ENCODE measurements around the gene DNAJA4. TPM values are rescaled to one million over a fixed set of nuclear protein-coding genes. Genes with fewer than 3 reads are reported as not detected.

The DNAJA4 gene
- total and polyA plus RNA-seq, 5 donors from 2014 or later, result 9.5 to 33.2 (median 9.9) TPM

DNA sequence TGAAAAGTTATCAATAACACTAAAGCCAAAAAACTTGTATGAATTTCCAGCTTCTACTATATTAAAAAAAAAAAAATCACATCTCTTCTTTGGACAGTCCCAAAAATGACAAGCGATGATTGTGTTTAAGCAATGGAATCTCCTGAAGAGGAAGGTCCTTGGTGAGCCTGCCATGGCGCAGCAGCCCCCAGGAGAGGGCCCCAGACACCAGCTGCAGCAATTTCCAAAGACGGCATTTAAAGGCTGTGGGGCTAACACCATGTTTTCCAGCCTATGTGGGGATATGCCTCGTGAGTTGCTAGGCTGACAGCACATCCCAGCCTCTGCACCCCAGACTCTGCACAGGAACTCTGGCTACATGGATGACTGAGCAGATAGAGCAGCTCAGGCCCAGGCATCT, 20.4 kb downstream of the DNAJA4 start:
- Mint-ChIP-seq H3K27ac (no peak overlapping the region), H3K4me1 (peaks cover 0 to 7% (median 0%) of the 10 kb centered on the region in 4 donors), H3K9me3 (no peaks in the 10 kb centered on the region), H3K4me3 (no peak overlapping the region), H3K36me3 (peaks cover 43% of the 10 kb centered on the region), H3K27me3 (no peaks in the 10 kb centered on the region)
- no peaks in the 10 kb centered on the region for H3K27me3 ChIP-seq (ENCODE audit: control insufficient read depth, insufficient read depth, low read length)
- DNase-seq (no peak), ATAC-seq (ENCODE audit: low read depth in 2 of 2) (no peak)
- H3K27ac ChIP-seq (ENCODE audit: insufficient read depth, low read length, poor library complexity, severe bottlenecking), result no peak overlapping the region
- H3K4me3 ChIP-seq (ENCODE audit: low read depth, low read length), result no peak overlapping the region
- no peaks in the 10 kb centered on the region for H3K4me1 ChIP-seq (ENCODE audit: control insufficient read depth, insufficient read depth, low read length, poor library complexity, severe bottlenecking)
- H3K9me3 ChIP-seq (ENCODE audit: control insufficient read depth in 2 of 2, low read length in 2 of 2), result no peaks in the 10 kb centered on the region
- peaks cover 90% of the 10 kb centered on the region for H3K36me3 ChIP-seq (ENCODE audit: control insufficient read depth, insufficient read depth, low read length)

DNA sequence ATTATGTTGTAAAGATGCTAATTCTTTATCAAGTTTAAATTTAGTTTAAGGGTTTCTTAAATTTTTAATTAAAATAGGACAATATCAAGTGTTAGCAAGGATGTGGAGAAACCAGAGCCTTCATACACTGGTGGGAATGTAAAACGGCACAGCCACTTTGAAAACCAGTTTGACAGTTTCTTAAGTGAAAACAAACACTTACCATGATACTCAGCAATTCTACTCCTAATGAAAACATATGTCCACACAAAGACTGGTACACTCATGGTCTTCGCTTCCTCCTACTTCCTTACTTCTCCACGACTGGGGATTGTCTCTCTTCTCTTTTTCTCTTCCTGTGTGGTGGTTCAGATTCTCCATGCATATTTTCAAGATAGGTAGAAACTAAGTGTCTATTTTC, 25.9 kb downstream of the DNAJA4 start:
- Histone ChIP-seq H3K36me3 (ENCODE audit: control insufficient read depth, insufficient read depth, low read length) (peaks cover 62% of the 10 kb centered on the region), H3K9me3 (ENCODE audit: control insufficient read depth in 2 of 2, low read length in 2 of 2) (no peaks in the 10 kb centered on the region)
- no peak overlapping the region for H3K27ac Mint-ChIP-seq

GRCh38 chr15:78291052-78291451, 26.7 kb downstream of the DNAJA4 start:
- Histone ChIP-seq H3K4me3 (ENCODE audit: low read depth, low read length) (no peak overlapping the region), H3K27me3 (ENCODE audit: control insufficient read depth, insufficient read depth, low read length) (no peaks in the 10 kb centered on the region), H3K27ac (ENCODE audit: insufficient read depth, low read length, poor library complexity, severe bottlenecking) (no peak overlapping the region), H3K36me3 (ENCODE audit: control insufficient read depth, insufficient read depth, low read length) (peaks cover 59% of the 10 kb centered on the region), H3K4me1 (ENCODE audit: control insufficient read depth, insufficient read depth, low read length, poor library complexity, severe bottlenecking) (no peaks in the 10 kb centered on the region), H3K9me3 (ENCODE audit: control insufficient read depth in 2 of 2, low read length in 2 of 2) (no peaks in the 10 kb centered on the region)
- Mint-ChIP-seq H3K9me3 (no peaks in the 10 kb centered on the region), H3K4me1 (peaks cover 5 to 22% (median 8%) of the 10 kb centered on the region in 4 donors), H3K4me3 (no peak overlapping the region), H3K27ac (no peak overlapping the region), H3K27me3 (no peaks in the 10 kb centered on the region), H3K36me3 (peaks cover 48% of the 10 kb centered on the region)
- no peak for DNase-seq
- ATAC-seq (ENCODE audit: low read depth in 2 of 2), result no peak

More for the DNA sequence above, 25.9 kb downstream of the DNAJA4 start:
- Histone ChIP-seq H3K4me1 (ENCODE audit: control insufficient read depth, insufficient read depth, low read length, poor library complexity, severe bottlenecking) (no peaks in the 10 kb centered on the region), H3K4me3 (ENCODE audit: low read depth, low read length) (no peak overlapping the region), H3K27me3 (ENCODE audit: control insufficient read depth, insufficient read depth, low read length) (no peaks in the 10 kb centered on the region), H3K27ac (ENCODE audit: insufficient read depth, low read length, poor library complexity, severe bottlenecking) (no peak overlapping the region)
- peaks cover 4 to 20% (median 6%) of the 10 kb centered on the region in 4 donors for H3K4me1 Mint-ChIP-seq
- no peaks in the 10 kb centered on the region for H3K9me3 Mint-ChIP-seq
- no peak for DNase-seq
- H3K27me3 Mint-ChIP-seq, result no peaks in the 10 kb centered on the region
- H3K36me3 Mint-ChIP-seq, result peaks cover 51% of the 10 kb centered on the region
- ATAC-seq (ENCODE audit: low read depth in 2 of 2), result no peak
- H3K4me3 Mint-ChIP-seq, result no peak overlapping the region

DNA sequence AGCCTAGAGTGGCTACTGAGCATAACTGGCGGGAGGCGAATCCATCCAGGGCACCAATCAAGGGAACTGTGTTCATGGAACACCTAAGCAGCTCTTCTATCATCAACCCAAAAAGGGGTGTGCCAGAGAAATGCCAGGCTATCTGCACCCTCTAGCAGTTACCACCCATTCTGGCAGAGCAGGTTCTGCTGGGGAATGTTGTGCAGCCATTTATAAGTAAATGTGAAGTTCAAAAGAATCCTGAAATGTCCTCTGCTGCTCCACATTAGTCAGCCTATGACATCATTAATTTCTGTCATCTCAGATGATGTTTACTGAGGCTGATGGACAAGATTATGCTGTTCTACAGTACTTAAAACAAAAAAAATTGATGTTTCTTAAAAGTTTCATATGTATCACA, 27.3 kb downstream of the DNAJA4 start:
- Histone ChIP-seq H3K27me3 (ENCODE audit: control insufficient read depth, insufficient read depth, low read length) (no peaks in the 10 kb centered on the region), H3K27ac (ENCODE audit: insufficient read depth, low read length, poor library complexity, severe bottlenecking) (no peak overlapping the region), H3K4me3 (ENCODE audit: low read depth, low read length) (no peak overlapping the region), H3K36me3 (ENCODE audit: control insufficient read depth, insufficient read depth, low read length) (peaks cover 53% of the 10 kb centered on the region), H3K4me1 (ENCODE audit: control insufficient read depth, insufficient read depth, low read length, poor library complexity, severe bottlenecking) (no peaks in the 10 kb centered on the region), H3K9me3 (ENCODE audit: control insufficient read depth in 2 of 2, low read length in 2 of 2) (no peaks in the 10 kb centered on the region)
- H3K27me3 Mint-ChIP-seq, result no peaks in the 10 kb centered on the region
- peaks cover 5 to 20% (median 8%) of the 10 kb centered on the region in 4 donors for H3K4me1 Mint-ChIP-seq
- no peaks in the 10 kb centered on the region for H3K9me3 Mint-ChIP-seq
- no peak overlapping the region for H3K4me3 Mint-ChIP-seq
- DNase-seq, result no peak
- no peak overlapping the region for H3K27ac Mint-ChIP-seq
- ATAC-seq (ENCODE audit: low read depth in 2 of 2), result no peak
- peaks cover 41% of the 10 kb centered on the region for H3K36me3 Mint-ChIP-seq

DNA sequence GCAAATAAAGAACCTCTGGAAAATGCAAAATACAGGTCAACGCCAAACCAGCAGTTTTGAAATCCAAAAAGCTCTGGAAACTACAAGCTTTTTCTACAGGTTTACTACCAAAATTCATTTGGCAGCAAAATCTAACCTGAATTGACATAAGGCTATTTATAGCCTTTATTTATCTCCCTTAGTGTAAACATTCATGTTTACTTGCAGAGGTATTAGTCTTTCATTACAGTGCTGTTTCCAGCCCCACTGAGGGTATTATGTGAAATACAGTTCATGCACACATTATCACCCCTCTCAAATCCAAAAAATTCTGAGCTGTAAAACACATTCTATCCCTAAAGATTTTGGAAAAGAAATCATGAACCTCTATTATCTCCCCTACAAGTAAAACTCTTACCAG, 27.9 kb downstream of the DNAJA4 start:
- H3K4me3 ChIP-seq (ENCODE audit: low read depth, low read length), result no peak overlapping the region
- Mint-ChIP-seq H3K27me3 (no peaks in the 10 kb centered on the region), H3K4me3 (no peak overlapping the region), H3K36me3 (peaks cover 36% of the 10 kb centered on the region), H3K9me3 (no peaks in the 10 kb centered on the region), H3K27ac (peak overlapping the region in 1 of 3 donors; percentile 25), H3K4me1 (peaks cover 5 to 22% (median 10%) of the 10 kb centered on the region in 4 donors)
- H3K9me3 ChIP-seq (ENCODE audit: control insufficient read depth in 2 of 2, low read length in 2 of 2), result no peaks in the 10 kb centered on the region
- ATAC-seq (ENCODE audit: low read depth in 2 of 2) (no peak), DNase-seq (no peak)
- no peaks in the 10 kb centered on the region for H3K27me3 ChIP-seq (ENCODE audit: control insufficient read depth, insufficient read depth, low read length)
- no peak overlapping the region for H3K27ac ChIP-seq (ENCODE audit: insufficient read depth, low read length, poor library complexity, severe bottlenecking)
- H3K4me1 ChIP-seq (ENCODE audit: control insufficient read depth, insufficient read depth, low read length, poor library complexity, severe bottlenecking), result no peaks in the 10 kb centered on the region
- peaks cover 49% of the 10 kb centered on the region for H3K36me3 ChIP-seq (ENCODE audit: control insufficient read depth, insufficient read depth, low read length)

DNA sequence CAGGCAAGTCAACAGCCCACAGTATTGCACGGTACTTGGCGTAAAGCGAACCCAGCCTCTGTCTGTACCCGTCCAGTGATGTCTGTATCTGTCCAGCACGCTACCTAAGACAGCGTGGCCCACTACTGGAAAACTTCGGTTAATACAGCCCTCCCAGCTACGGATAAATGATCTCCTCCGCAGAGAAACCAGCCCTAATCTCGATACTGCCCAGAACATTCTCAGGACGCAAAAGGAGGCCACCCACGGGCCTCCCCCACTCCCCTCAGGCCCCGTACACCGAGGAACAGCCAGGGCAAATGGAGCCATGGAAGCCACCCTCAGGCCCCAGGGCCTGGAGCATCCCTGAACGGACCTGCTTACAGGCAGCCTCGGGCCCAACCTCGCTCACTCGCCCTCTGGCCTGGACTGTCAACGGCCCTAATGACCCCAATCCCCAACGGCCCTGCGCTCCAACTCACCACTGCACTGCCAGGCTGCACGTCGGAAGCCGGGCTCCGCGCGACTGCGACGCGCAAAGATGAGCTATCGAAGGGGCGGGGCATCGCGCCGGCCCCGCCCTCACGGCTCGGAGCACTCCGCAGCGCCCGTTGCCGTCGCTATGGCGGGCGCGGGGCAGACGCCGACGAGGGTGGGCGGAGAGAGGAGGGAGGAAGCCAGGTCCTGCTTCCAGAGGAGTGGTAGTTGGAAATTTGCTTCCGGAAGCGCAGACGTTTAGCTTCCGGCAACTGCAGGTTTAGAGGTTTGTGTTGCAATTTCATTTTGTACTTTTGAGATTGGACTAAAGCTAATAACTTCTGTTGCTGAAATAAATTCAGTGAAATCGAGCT, 35.0 kb downstream of the DNAJA4 start, which contains the start of gene SKIC8:
SKIC8 (minus strand) TSS at position 509 of the 830 bp plus-strand sequence. CDS start 3,923 bp downstream, outside the sequence.
- H3K4me1 ChIP-seq (ENCODE audit: control insufficient read depth, insufficient read depth, low read length, poor library complexity, severe bottlenecking), result peaks cover 14% of the 10 kb centered on the region
- H3K4me3 ChIP-seq (ENCODE audit: low read depth, low read length), result peak within 1 kb of the TSS; percentile 92
- no peaks in the 10 kb centered on the region for H3K9me3 ChIP-seq (ENCODE audit: control insufficient read depth in 2 of 2, low read length in 2 of 2)
- Mint-ChIP-seq H3K4me3 (peak within 1 kb of the TSS; percentile 95 to 98 (median 97)), H3K4me1 (peaks cover 17 to 38% (median 27%) of the 10 kb centered on the region in 4 donors), H3K36me3 (peaks cover 9% of the 10 kb centered on the region), H3K9me3 (no peaks in the 10 kb centered on the region), H3K27me3 (peaks cover 15% of the 10 kb centered on the region), H3K27ac (peak within 1 kb of the TSS; percentile 97 to 98 (median 97))
- ATAC-seq (ENCODE audit: low read depth in 2 of 2) (peak; percentile 97), DNase-seq (peak; percentile 88 to 94 (median 89))
- no peaks in the 10 kb centered on the region for H3K27me3 ChIP-seq (ENCODE audit: control insufficient read depth, insufficient read depth, low read length)
- peak within 1 kb of the TSS; percentile 56 for H3K27ac ChIP-seq (ENCODE audit: insufficient read depth, low read length, poor library complexity, severe bottlenecking)
- H3K36me3 ChIP-seq (ENCODE audit: control insufficient read depth, insufficient read depth, low read length), result peaks cover 9% of the 10 kb centered on the region

- no peaks in the 10 kb centered on the region for H3K36me3 ChIP-seq (ENCODE audit: control insufficient read depth, insufficient read depth, low read length)
- peaks cover 14% of the 10 kb centered on the region for H3K4me1 ChIP-seq (ENCODE audit: control insufficient read depth, insufficient read depth, low read length, poor library complexity, severe bottlenecking)
- H3K4me3 ChIP-seq (ENCODE audit: low read depth, low read length), result no peak overlapping the region
- no peaks in the 10 kb centered on the region for H3K27me3 ChIP-seq (ENCODE audit: control insufficient read depth, insufficient read depth, low read length)
- Mint-ChIP-seq H3K4me1 (peaks cover 12 to 32% (median 17%) of the 10 kb centered on the region in 4 donors), H3K4me3 (peak overlapping the region; percentile 56 to 83 (median 72)), H3K9me3 (no peaks in the 10 kb centered on the region), H3K27me3 (peaks cover 20% of the 10 kb centered on the region), H3K27ac (peak overlapping the region in 2 of 3 donors; percentile 32 to 51), H3K36me3 (no peaks in the 10 kb centered on the region)
- H3K27ac ChIP-seq (ENCODE audit: insufficient read depth, low read length, poor library complexity, severe bottlenecking), result no peak overlapping the region
- H3K9me3 ChIP-seq (ENCODE audit: control insufficient read depth in 2 of 2, low read length in 2 of 2), result no peaks in the 10 kb centered on the region
- ATAC-seq (ENCODE audit: low read depth in 2 of 2) (no peak), DNase-seq (no peak)
These were observed 37.0 kb downstream of the DNAJA4 start for GRCh38 chr15:78301326-78301725.

Data from CD4-positive, CD25-positive, alpha-beta regulatory T cell (primary cell).